ENCODE measurements around the gene HSPBP1. TPM values are rescaled to one million over a fixed set of nuclear protein-coding genes. Genes with fewer than 3 reads are reported as not detected.

Gene HSPBP1
- total and polyA plus RNA-seq, 9 of the 15 experiments (the other 6 are each of a cell fraction or from before 2014, with no cell fraction given), result 0.83 to 81.3 (median 21.8) TPM

- TF ChIP-seq ZBTB12 (CRISPR knock-in tag; IDR thresholded peaks at IDR 0.05), result no peak
- TF ChIP-seq ARID1B (IDR thresholded peaks at IDR 0.05), result peak; percentile 78
- no peak for TF ChIP-seq ZC3H4 (CRISPR knock-in tag; IDR thresholded peaks at IDR 0.05; ENCODE audit: borderline replicate concordance)
- TF ChIP-seq TEAD4 (IDR thresholded peaks at IDR 0.05; ENCODE audit: low read length), result peak; percentile 83
- peak; percentile 81; the same call in 1 of the 2 replicates for TF ChIP-seq TEAD4 (CRISPR knock-in tag; IDR thresholded peaks at IDR 0.05; ENCODE audit: borderline replicate concordance)
- 0 out of 3 replicates have a peak, but pooled peaks of 1 of the 2 experiments have one; percentile 40 for TF ChIP-seq CBX3 (IDR thresholded peaks at IDR 0.05; ENCODE audit: borderline replicate concordance in 1 of 2, low read length in 2 of 2)
- TF ChIP-seq KDM1A (IDR thresholded peaks at IDR 0.05), result peak in 1 of 2 experiments; percentile 64; a peak in 1 of 4 replicates
- peak; percentile 17; the same call in 1 of the 2 replicates for TF ChIP-seq REST (IDR thresholded peaks at IDR 0.05; ENCODE audit: borderline replicate concordance)
- TF ChIP-seq REST (CRISPR knock-in tag; IDR thresholded peaks at IDR 0.05; ENCODE audit: low read depth), result peak; percentile 58; the same call in 1 of the 2 replicates
- peak; percentile 90 for TF ChIP-seq ZNF589 (CRISPR knock-in tag; IDR thresholded peaks at IDR 0.05; ENCODE audit: low read depth)
- peak; percentile 53; the same call in 1 of the 2 replicates for TF ChIP-seq JUND (IDR thresholded peaks at IDR 0.05; ENCODE audit: borderline replicate concordance, low read depth, low read length)
- TF ChIP-seq JUND (tag; IDR thresholded peaks at IDR 0.05; ENCODE audit: borderline replicate concordance, low read depth, low read length), result peak; percentile 37; the same call in 1 of the 3 replicates
- peak; percentile 72; the same call in 1 of the 2 replicates for TF ChIP-seq ETV1 (tag; conservative IDR thresholded peaks at IDR 0.05; ENCODE audit: low read depth)
- no peak for TF ChIP-seq CTCFL (IDR thresholded peaks at IDR 0.05; ENCODE audit: borderline replicate concordance, insufficient read depth, low read depth, low read length, poor library complexity, severe bottlenecking)
Observed at GRCh38 chr19:55270172-55270942, 9.6 kb downstream of the HSPBP1 start (continued).
